ENCODE results near the gene HNRNPA0. TPM values are rescaled to one million over a fixed set of nuclear protein-coding genes. Genes with fewer than 3 reads are reported as not detected.

HNRNPA0 gene
- total and polyA plus RNA-seq, 2 experiments from 2014 or later: 15.1 to 39.9 TPM

DNA sequence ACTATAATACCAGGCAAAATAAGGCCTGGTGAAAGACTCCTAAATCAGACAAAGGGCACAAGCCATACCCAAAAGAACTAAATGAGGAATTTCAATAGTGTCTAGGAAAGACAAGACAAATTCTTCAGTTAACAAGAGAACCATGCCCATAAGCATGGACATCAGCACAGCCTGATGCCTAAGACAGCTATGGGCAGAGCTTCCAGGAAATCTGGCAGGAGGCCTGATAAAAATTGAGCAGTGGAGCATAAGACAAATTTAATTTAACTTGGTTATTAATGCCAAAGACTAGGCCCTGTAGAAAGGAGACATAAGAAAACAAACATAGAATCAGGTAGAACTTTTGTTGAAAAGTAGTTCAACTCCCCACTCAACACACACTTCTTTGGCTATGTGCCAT is 35.6 kb downstream of the HNRNPA0 start:
- H3K36me3 Mint-ChIP-seq (ENCODE audit: low read depth): peaks cover 24% of the 10 kb centered on the region
- TF ChIP-seq JUNB (IDR thresholded peaks at IDR 0.05; ENCODE audit: unreplicated experiment) (no peak), EZH2 (IDR thresholded peaks at IDR 0.05; ENCODE audit: low read depth, unreplicated experiment) (no peak), EZH2phosphoT487 (IDR thresholded peaks at IDR 0.05; ENCODE audit: unreplicated experiment) (no peak), POLR2AphosphoS5 (IDR thresholded peaks at IDR 0.05; ENCODE audit: low read depth) (no peak), ZNF331 (CRISPR knock-in tag; IDR thresholded peaks at IDR 0.05; ENCODE audit: low read depth) (no peak), ZNF114 (CRISPR knock-in tag; IDR thresholded peaks at IDR 0.05) (no peak), STAT1 (IDR thresholded peaks at IDR 0.05; ENCODE audit: unreplicated experiment) (no peak), NANOG (IDR thresholded peaks at IDR 0.05; ENCODE audit: borderline replicate concordance) (no peak), CREB1 (CRISPR knock-in tag; IDR thresholded peaks at IDR 0.05; ENCODE audit: low read depth) (no peak)
- TF ChIP-seq, protein P1, sequence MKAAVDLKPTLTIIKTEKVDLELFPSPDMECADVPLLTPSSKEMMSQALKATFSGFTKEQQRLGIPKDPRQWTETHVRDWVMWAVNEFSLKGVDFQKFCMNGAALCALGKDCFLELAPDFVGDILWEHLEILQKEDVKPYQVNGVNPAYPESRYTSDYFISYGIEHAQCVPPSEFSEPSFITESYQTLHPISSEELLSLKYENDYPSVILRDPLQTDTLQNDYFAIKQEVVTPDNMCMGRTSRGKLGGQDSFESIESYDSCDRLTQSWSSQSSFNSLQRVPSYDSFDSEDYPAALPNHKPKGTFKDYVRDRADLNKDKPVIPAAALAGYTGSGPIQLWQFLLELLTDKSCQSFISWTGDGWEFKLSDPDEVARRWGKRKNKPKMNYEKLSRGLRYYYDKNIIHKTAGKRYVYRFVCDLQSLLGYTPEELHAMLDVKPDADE (IDR thresholded peaks at IDR 0.05): no peak
- TF ChIP-seq, protein P2, sequence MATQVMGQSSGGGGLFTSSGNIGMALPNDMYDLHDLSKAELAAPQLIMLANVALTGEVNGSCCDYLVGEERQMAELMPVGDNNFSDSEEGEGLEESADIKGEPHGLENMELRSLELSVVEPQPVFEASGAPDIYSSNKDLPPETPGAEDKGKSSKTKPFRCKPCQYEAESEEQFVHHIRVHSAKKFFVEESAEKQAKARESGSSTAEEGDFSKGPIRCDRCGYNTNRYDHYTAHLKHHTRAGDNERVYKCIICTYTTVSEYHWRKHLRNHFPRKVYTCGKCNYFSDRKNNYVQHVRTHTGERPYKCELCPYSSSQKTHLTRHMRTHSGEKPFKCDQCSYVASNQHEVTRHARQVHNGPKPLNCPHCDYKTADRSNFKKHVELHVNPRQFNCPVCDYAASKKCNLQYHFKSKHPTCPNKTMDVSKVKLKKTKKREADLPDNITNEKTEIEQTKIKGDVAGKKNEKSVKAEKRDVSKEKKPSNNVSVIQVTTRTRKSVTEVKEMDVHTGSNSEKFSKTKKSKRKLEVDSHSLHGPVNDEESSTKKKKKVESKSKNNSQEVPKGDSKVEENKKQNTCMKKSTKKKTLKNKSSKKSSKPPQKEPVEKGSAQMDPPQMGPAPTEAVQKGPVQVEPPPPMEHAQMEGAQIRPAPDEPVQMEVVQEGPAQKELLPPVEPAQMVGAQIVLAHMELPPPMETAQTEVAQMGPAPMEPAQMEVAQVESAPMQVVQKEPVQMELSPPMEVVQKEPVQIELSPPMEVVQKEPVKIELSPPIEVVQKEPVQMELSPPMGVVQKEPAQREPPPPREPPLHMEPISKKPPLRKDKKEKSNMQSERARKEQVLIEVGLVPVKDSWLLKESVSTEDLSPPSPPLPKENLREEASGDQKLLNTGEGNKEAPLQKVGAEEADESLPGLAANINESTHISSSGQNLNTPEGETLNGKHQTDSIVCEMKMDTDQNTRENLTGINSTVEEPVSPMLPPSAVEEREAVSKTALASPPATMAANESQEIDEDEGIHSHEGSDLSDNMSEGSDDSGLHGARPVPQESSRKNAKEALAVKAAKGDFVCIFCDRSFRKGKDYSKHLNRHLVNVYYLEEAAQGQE (IDR thresholded peaks at IDR 0.05; ENCODE audit: unreplicated experiment): no peak
- TF ChIP-seq, protein P3, sequence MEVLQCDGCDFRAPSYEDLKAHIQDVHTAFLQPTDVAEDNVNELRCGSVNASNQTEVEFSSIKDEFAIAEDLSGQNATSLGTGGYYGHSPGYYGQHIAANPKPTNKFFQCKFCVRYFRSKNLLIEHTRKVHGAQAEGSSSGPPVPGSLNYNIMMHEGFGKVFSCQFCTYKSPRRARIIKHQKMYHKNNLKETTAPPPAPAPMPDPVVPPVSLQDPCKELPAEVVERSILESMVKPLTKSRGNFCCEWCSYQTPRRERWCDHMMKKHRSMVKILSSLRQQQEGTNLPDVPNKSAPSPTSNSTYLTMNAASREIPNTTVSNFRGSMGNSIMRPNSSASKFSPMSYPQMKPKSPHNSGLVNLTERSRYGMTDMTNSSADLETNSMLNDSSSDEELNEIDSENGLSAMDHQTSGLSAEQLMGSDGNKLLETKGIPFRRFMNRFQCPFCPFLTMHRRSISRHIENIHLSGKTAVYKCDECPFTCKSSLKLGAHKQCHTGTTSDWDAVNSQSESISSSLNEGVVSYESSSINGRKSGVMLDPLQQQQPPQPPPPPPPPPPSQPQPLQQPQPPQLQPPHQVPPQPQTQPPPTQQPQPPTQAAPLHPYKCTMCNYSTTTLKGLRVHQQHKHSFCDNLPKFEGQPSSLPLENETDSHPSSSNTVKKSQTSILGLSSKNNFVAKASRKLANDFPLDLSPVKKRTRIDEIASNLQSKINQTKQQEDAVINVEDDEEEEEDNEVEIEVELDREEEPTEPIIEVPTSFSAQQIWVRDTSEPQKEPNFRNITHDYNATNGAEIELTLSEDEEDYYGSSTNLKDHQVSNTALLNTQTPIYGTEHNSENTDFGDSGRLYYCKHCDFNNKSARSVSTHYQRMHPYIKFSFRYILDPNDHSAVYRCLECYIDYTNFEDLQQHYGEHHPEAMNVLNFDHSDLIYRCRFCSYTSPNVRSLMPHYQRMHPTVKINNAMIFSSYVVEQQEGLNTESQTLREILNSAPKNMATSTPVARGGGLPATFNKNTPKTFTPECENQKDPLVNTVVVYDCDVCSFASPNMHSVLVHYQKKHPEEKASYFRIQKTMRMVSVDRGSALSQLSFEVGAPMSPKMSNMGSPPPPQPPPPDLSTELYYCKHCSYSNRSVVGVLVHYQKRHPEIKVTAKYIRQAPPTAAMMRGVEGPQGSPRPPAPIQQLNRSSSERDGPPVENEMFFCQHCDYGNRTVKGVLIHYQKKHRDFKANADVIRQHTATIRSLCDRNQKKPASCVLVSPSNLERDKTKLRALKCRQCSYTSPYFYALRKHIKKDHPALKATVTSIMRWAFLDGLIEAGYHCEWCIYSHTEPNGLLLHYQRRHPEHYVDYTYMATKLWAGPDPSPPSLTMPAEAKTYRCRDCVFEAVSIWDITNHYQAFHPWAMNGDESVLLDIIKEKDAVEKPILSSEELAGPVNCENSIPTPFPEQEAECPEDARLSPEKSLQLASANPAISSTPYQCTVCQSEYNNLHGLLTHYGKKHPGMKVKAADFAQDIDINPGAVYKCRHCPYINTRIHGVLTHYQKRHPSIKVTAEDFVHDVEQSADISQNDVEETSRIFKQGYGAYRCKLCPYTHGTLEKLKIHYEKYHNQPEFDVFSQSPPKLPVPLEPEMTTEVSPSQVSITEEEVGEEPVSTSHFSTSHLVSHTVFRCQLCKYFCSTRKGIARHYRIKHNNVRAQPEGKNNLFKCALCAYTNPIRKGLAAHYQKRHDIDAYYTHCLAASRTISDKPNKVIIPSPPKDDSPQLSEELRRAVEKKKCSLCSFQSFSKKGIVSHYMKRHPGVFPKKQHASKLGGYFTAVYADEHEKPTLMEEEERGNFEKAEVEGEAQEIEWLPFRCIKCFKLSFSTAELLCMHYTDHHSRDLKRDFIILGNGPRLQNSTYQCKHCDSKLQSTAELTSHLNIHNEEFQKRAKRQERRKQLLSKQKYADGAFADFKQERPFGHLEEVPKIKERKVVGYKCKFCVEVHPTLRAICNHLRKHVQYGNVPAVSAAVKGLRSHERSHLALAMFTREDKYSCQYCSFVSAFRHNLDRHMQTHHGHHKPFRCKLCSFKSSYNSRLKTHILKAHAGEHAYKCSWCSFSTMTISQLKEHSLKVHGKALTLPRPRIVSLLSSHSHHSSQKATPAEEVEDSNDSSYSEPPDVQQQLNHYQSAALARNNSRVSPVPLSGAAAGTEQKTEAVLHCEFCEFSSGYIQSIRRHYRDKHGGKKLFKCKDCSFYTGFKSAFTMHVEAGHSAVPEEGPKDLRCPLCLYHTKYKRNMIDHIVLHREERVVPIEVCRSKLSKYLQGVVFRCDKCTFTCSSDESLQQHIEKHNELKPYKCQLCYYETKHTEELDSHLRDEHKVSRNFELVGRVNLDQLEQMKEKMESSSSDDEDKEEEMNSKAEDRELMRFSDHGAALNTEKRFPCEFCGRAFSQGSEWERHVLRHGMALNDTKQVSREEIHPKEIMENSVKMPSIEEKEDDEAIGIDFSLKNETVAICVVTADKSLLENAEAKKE (CRISPR knock-in tag; IDR thresholded peaks at IDR 0.05): no peak
- TF ChIP-seq, protein P4, sequence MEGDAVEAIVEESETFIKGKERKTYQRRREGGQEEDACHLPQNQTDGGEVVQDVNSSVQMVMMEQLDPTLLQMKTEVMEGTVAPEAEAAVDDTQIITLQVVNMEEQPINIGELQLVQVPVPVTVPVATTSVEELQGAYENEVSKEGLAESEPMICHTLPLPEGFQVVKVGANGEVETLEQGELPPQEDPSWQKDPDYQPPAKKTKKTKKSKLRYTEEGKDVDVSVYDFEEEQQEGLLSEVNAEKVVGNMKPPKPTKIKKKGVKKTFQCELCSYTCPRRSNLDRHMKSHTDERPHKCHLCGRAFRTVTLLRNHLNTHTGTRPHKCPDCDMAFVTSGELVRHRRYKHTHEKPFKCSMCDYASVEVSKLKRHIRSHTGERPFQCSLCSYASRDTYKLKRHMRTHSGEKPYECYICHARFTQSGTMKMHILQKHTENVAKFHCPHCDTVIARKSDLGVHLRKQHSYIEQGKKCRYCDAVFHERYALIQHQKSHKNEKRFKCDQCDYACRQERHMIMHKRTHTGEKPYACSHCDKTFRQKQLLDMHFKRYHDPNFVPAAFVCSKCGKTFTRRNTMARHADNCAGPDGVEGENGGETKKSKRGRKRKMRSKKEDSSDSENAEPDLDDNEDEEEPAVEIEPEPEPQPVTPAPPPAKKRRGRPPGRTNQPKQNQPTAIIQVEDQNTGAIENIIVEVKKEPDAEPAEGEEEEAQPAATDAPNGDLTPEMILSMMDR (conservative IDR thresholded peaks at IDR 0.05; ENCODE audit: low read depth in 2 of 2): no peak
- H3K27ac ChIP-seq (ENCODE audit: low read depth): no peak overlapping the region
- no peaks in the 10 kb centered on the region for H3K27me3 ChIP-seq (ENCODE audit: insufficient read depth)
- H3K4me3 ChIP-seq: no peak overlapping the region
- H3K36me3 ChIP-seq (ENCODE audit: insufficient read depth): peaks cover 14% of the 10 kb centered on the region; the same call in 1 of the 2 replicates
- H3K4me1 Mint-ChIP-seq: peaks cover 2% of the 10 kb centered on the region; the same call in 2 of the 3 replicates
- H3K9me3 Mint-ChIP-seq: peaks cover 5% of the 10 kb centered on the region; the same call in 2 of the 3 replicates
- no peaks in the 10 kb centered on the region for H3K4me1 ChIP-seq (ENCODE audit: insufficient read depth)
- H3K79me2 ChIP-seq (replicated peaks; ENCODE audit: insufficient read depth): 0 out of 2 replicates have a peak, but pooled peaks cover 3% of the 10 kb centered on the region
- H3K27me3 Mint-ChIP-seq (ENCODE audit: insufficient read depth, low read depth, poor library complexity): no peaks in the 10 kb centered on the region
- H3K4me2 ChIP-seq: no peak overlapping the region
- H4K20me1 ChIP-seq (replicated peaks; ENCODE audit: insufficient read depth): no peaks in the 10 kb centered on the region; the same call in 1 of the 2 replicates
- no peak overlapping the region for H3K27ac Mint-ChIP-seq
- H3K4me3 Mint-ChIP-seq: no peak overlapping the region
- no peaks in the 10 kb centered on the region for H3F3A ChIP-seq (replicated peaks; ENCODE audit: low read depth)
- no peak for DNase-seq (ENCODE audit: low spot score)
- no peak overlapping the region for H2AFZ ChIP-seq
- H3K9me2 ChIP-seq (ENCODE audit: insufficient read depth): no peaks in the 10 kb centered on the region
- ATAC-seq: no peak

Data from GM23338 (cell line).